ENCODE results near the gene CDYL. TPM values are rescaled to one million over a fixed set of nuclear protein-coding genes. Genes with fewer than 3 reads are reported as not detected.

The CDYL gene
- total RNA-seq, 2 donors from 2014 or later: 55.1 to 58.2 TPM

GRCh38 chr6:4806337-4806725, 30.1 kb downstream of the CDYL start:
- Mint-ChIP-seq H3K27ac (no peak overlapping the region), H3K4me3 (no peak overlapping the region), H3K27me3 (ENCODE audit: insufficient read depth) (no peaks in the 10 kb centered on the region), H3K9me3 (no peaks in the 10 kb centered on the region), H3K4me1 (peaks cover 27% of the 10 kb centered on the region), H3K36me3 (ENCODE audit: low read depth) (peaks cover 6% of the 10 kb centered on the region)
- WGBS, 2 experiments (ENCODE audit: insufficient coverage in 1 of 2, insufficient read length in 1 of 2): 78 to 87% methylated on average over 4 to 7 of the region's 7 CpGs
- Histone ChIP-seq H3K4me1 (ENCODE audit: control insufficient read depth, insufficient read depth, low read length) (peaks cover 10% of the 10 kb centered on the region), H3K27ac (ENCODE audit: low read depth, low read length) (no peak overlapping the region), H3K27me3 (ENCODE audit: control insufficient read depth, insufficient read depth, low read length, poor library complexity, severe bottlenecking) (no peaks in the 10 kb centered on the region), H3K9ac (ENCODE audit: extremely low read depth, low read length, poor library complexity, severe bottlenecking) (no peak overlapping the region), H3K36me3 (ENCODE audit: control insufficient read depth, insufficient read depth, low read length) (peaks cover 12% of the 10 kb centered on the region), H3K4me3 (ENCODE audit: low read length) (no peak overlapping the region), H3K9me3 (ENCODE audit: control insufficient read depth, low read length) (no peaks in the 10 kb centered on the region)
- no peak for TF ChIP-seq CTCF (conservative IDR thresholded peaks at IDR 0.05)
- DNase-seq: no peak

GRCh38 chr6:4806791-4807190, 30.6 kb downstream of the CDYL start:
- no peak overlapping the region for H3K27ac ChIP-seq (ENCODE audit: low read depth, low read length)
- H3K27ac Mint-ChIP-seq: no peak overlapping the region
- peaks cover 6% of the 10 kb centered on the region for H3K36me3 Mint-ChIP-seq (ENCODE audit: low read depth)
- H3K4me1 Mint-ChIP-seq: peaks cover 27% of the 10 kb centered on the region
- no peaks in the 10 kb centered on the region for H3K27me3 ChIP-seq (ENCODE audit: control insufficient read depth, insufficient read depth, low read length, poor library complexity, severe bottlenecking)
- H3K9me3 Mint-ChIP-seq: no peaks in the 10 kb centered on the region
- no peaks in the 10 kb centered on the region for H3K9me3 ChIP-seq (ENCODE audit: control insufficient read depth, low read length)
- H3K4me1 ChIP-seq (ENCODE audit: control insufficient read depth, insufficient read depth, low read length): peaks cover 10% of the 10 kb centered on the region
- no peak overlapping the region for H3K4me3 Mint-ChIP-seq
- no peak overlapping the region for H3K4me3 ChIP-seq (ENCODE audit: low read length)
- peaks cover 12% of the 10 kb centered on the region for H3K36me3 ChIP-seq (ENCODE audit: control insufficient read depth, insufficient read depth, low read length)
- no peaks in the 10 kb centered on the region for H3K27me3 Mint-ChIP-seq (ENCODE audit: insufficient read depth)
- H3K9ac ChIP-seq (ENCODE audit: extremely low read depth, low read length, poor library complexity, severe bottlenecking): no peak overlapping the region
- WGBS, 2 experiments (ENCODE audit: insufficient coverage in 1 of 2, insufficient read length in 1 of 2): 94 to 98% methylated on average over 6 to 9 of the region's 9 CpGs
- no peak for TF ChIP-seq CTCF (conservative IDR thresholded peaks at IDR 0.05)
- no peak for DNase-seq

- H3K9me3 Mint-ChIP-seq: no peaks in the 10 kb centered on the region
These were observed 32.2 kb downstream of the CDYL start for GRCh38 chr6:4808396-4808795.

More at GRCh38 chr6:4808396-4808795, 32.2 kb downstream of the CDYL start:
- Histone ChIP-seq H3K4me1 (ENCODE audit: control insufficient read depth, insufficient read depth, low read length) (peaks cover 7% of the 10 kb centered on the region), H3K4me3 (ENCODE audit: low read length) (no peak overlapping the region), H3K9ac (ENCODE audit: extremely low read depth, low read length, poor library complexity, severe bottlenecking) (no peak overlapping the region), H3K36me3 (ENCODE audit: control insufficient read depth, insufficient read depth, low read length) (peaks cover 12% of the 10 kb centered on the region), H3K27me3 (ENCODE audit: control insufficient read depth, insufficient read depth, low read length, poor library complexity, severe bottlenecking) (no peaks in the 10 kb centered on the region), H3K27ac (ENCODE audit: low read depth, low read length) (no peak overlapping the region), H3K9me3 (ENCODE audit: control insufficient read depth, low read length) (no peaks in the 10 kb centered on the region)
- peaks cover 18% of the 10 kb centered on the region for H3K4me1 Mint-ChIP-seq
- peaks cover 6% of the 10 kb centered on the region for H3K36me3 Mint-ChIP-seq (ENCODE audit: low read depth)
- H3K27ac Mint-ChIP-seq: no peak overlapping the region
- no peak overlapping the region for H3K4me3 Mint-ChIP-seq
- no peak for DNase-seq
- 93 to 97% methylated on average over 3 to 6 of the region's 6 CpGs for WGBS, 2 experiments (ENCODE audit: insufficient coverage in 1 of 2, insufficient read length in 1 of 2)
- TF ChIP-seq CTCF (conservative IDR thresholded peaks at IDR 0.05): no peak
- H3K27me3 Mint-ChIP-seq (ENCODE audit: insufficient read depth): no peaks in the 10 kb centered on the region

Data from endodermal cell (in vitro differentiated cells).